Hematopoietic multipotent progenitor cell treated with erythropoietin and hydrocortisone succinate and interleukin-3 and kit ligand, for 6 days (in vitro differentiated cells): ENCODE measurements around the gene MBD4.
"Not testable (repeated sequence)": the region's sequence is repeated elsewhere in the genome, so short reads cannot be mapped to it uniquely, and the experiment has no call there.

ENCODE experiments used
- DNase-seq: peaks from one replicate; pipeline ENCODE4 v3.0.0-alpha.2; 2015

MBD4 gene

GRCh38 chr3:129403450-129403849 is 36.3 kb downstream of the MBD4 start:
- DNase-seq = no peak

DNA sequence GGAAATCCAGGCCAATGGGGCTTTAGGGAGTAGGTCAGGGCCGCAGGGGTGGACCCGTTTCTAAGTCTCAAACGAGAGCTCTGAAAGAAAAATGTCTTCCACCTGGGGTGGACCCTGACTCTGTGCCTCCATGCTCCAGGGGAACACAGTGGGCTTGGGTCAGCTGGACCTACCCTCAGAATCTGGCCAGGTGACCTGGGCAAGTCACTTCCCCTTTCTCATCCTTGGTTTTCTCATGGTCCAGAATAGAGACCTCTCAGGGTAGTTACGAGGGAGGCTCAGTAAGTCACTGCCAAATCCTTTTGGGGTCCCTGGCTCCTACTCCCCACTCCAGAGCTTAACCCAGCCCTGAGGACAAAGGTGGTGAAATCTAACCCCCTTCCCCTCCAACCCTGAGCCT is 37.1 kb downstream of the MBD4 start:
- no peak for DNase-seq

GRCh38 chr3:129402210-129402609 is 37.5 kb downstream of the MBD4 start:
- no peak for DNase-seq

DNA sequence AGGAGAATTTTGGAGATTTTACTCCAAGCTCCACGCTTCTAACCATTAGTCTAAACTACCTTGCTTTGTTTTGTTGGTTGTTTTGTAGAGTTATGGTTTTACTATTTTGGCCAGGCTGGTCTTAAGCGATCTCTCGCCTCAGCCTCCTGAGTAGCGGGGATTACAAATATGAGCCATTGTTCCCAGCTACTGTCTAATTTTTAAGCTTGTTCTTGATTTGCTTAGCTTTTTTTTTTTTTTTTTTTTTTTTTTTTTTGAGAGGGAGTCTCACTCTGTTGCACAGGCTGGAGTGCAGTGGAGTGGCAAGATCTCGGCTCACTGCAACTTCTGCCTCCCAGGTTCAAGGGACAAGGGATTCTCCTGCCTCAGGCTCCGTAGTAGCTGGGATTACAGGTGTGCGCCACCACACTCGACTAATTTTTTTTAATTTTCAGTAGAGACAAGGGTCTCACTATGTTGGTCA is 39.8 kb downstream of the MBD4 start:
- DNase-seq = no peak

DNA sequence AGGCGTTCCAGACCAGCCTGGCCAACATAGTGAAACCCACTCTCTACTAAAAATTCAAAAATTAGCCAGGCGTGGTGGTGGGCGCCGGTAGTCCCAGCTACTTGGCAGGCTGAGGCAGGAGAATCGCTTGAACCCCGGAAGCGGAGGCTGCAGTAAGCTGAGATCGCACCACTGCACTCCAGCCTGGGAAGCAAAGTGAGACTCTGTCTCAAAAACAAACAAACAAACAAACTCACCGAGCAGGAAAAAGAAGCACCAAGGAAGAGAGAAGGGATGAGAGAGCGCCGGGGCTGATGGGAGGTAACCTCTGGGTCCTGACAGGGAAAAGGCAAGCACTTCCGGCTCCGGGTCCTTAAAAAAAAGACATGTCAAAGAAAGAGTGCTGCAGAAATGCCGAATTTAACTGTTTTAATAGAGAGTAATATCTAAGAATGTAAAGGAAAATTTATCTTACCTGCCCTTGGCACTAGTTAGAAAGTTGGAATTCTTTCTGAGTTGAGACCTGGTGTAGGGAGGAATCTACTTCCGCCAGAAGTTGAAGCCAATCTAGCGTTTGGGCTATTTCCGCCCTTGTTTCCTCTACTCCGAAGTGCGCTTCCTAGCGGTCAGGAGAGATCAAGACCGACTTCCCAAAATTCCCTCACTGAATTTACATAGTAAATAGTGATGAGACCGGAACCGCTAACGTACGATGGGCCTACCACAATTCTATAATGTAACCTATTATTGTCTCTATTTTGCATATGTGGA is 40.4 kb downstream of the MBD4 start:
- DNase-seq = peak; percentile 99

DNA sequence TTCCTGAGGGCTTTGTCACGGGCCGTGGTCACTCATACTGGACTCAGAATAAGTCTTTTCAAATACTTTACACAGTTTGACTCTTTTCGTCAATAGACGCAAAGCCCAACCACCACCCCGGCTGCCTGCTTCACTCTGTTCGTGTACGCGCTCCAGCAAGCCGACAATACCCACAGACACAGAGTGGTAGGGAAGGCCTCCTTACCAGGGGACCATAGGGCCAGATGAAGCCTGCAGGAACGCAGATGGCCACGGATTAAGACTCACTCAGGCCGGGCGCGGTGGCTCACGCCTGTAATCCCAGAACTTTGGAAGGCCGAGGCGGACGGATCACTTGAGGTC is 41.0 kb downstream of the MBD4 start:
- peak; percentile 58 for DNase-seq

DNA sequence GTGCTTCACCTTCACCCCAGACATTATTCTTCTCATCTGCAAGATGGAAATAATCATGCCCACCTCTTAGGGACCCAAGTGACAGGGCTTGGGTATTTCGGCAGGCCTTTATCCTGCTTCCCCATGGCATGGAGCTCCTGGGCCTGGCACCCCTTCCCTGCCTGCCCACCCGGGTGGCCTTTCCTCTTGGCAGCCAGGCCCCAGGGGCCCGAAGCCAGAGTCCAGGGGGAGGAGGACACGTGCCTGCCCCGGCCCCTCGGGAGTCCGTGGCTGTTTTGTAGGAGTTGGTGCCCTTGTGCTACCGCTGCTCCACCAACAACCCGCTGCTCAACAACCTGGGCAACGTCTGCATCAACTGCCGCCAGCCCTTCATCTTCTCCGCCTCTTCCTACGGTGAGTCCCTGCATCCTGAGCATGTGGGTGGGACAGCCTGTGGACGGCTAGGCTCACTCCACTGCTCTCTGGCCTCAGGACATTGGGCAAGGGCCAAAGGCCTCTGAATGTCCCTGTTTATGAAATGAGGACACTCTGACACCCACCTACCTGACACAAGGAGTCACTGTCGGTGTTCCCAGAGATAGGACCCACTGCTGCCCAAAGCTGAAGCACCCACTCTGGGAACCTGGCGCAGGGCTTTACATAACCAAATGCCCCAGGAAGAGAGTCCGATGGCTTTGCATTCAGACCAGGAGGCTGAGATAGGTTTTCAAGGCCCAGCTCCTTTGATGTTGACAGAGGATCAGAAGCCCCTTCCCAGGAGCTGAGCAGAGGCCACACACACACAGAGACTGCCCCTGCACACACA is 45.8 kb downstream of the MBD4 start:
- DNase-seq = not testable (repeated sequence)

- no peak for DNase-seq
These were observed 46.5 kb downstream of the MBD4 start for GRCh38 chr3:129393271-129393670.

GRCh38 chr3:129392106-129392887 is 47.5 kb downstream of the MBD4 start:
- DNase-seq = not testable (repeated sequence)

DNA sequence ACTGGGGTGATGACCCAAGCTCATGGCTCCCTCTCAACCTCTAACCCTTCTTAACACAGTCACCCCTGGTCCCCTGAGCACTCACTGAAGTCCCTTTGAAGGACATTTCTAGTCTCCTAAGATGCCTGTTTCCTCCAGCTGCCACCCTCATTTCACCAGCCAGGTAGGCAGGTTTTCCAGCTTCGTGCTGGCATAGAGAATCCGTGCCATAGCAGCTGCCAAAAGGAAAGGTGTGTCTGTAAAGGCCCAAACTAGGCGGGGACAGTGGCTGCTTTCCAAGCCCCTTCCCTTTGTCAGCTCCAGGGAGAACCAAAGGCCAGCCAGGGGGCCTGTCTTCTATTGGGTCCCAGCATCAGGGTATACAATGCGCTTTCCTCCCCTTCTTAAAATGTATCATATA is 48.2 kb downstream of the MBD4 start:
- not testable (repeated sequence) for DNase-seq

GRCh38 chr3:129389572-129389937 is 50.2 kb downstream of the MBD4 start:
- no peak for DNase-seq

GRCh38 chr3:129388791-129389571 is 50.8 kb downstream of the MBD4 start:
- DNase-seq = not testable (repeated sequence)

- no peak for DNase-seq
These were observed 52.3 kb downstream of the MBD4 start for GRCh38 chr3:129387487-129387886.

DNA sequence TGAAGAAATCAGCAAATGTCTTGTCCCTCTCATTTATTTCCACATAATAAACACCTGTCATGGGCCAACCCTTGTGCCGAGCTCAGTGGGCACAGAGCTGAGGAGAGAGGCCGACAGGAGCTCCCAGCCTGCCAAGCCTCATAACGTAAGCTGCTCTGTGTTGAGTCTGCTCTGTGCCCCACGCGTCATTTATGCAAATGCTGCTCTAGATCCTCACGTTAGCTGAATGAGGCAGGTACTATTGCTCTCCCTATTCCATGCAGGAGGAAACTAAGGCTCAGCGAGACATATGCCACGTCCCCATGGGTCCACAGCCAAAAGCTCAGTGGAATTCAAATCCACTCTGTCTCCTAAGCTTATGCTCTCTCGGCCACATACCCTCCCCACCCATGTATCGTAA is 52.8 kb downstream of the MBD4 start:
- DNase-seq = no peak

DNA sequence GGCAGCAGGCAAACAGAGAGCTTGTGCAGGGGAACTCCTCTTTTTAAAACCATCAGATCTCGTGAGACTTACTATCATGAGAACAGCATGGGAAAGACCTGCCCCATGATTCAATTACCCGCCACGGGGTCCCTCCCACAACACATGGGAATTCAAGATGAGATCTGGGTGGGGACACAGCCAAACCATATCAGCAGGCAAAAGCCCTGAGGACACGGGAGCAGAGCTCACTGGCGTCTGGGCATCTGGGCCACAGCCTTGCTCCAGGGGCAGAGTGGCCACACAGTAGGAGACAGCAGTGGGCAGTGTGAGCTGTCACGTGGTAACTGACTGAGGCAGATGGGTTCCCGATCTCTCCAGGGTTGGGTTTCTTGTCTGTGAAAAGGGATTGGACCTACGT is 54.2 kb downstream of the MBD4 start:
- DNase-seq = peak; percentile 79

GRCh38 chr3:129384594-129385323 is 55.0 kb downstream of the MBD4 start:
- no peak for DNase-seq

DNA sequence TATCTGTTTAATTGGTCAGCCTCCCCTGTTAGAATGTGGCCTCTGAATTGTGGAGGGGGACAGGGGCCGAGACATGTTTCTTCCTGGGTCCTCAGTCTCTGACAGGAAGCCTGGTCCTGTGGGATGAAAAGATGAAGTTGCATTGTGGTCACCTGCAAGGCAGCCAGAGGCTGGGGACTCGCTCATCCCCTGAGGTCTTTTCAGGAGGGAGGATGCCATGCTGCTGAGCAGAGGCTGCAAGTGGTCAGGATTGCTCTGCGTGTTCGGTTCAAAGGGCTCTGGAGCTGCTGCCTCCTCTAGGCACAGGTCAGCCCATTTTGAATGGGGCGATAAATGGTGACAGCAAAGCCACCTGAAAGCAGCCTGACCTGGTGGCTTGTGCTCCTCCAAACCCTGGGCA is 55.6 kb downstream of the MBD4 start:
- not testable (repeated sequence) for DNase-seq

- peak; percentile 89 for DNase-seq
These were observed 56.4 kb downstream of the MBD4 start for GRCh38 chr3:129383292-129383860.

DNA sequence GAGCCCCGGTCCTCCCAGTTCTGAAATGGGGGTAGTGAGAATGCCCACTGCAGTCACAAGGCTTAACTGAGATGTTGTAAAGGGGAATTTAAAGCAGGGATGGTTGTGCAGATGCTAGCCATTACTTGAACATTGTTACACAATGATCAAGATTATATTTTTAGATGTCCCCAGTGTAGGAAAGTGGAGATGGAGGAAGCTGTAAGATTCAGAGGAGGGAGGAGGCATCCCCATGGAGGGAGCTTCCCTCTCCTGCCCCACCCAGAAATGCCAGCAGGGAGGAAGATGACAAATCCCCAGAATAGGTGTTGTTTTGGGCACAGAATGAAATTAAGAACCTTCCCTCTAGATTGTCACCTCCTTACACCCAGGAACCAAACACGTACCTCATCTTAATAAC is 57.4 kb downstream of the MBD4 start:
- no peak for DNase-seq
